GM19455 (cell line): ENCODE results near the gene ASPDH.
"Not testable (repeated sequence)": the region's sequence is repeated elsewhere in the genome, so short reads cannot be mapped to it uniquely, and the experiment has no call there.

Experiments
- ATAC-seq: cut with Tn5 transposase; IDR thresholded peaks from one replicate; pipeline ENCODE4 v1.9.1; 2021; ENCODE audit not compliant: unreplicated experiment

Gene ASPDH

DNA sequence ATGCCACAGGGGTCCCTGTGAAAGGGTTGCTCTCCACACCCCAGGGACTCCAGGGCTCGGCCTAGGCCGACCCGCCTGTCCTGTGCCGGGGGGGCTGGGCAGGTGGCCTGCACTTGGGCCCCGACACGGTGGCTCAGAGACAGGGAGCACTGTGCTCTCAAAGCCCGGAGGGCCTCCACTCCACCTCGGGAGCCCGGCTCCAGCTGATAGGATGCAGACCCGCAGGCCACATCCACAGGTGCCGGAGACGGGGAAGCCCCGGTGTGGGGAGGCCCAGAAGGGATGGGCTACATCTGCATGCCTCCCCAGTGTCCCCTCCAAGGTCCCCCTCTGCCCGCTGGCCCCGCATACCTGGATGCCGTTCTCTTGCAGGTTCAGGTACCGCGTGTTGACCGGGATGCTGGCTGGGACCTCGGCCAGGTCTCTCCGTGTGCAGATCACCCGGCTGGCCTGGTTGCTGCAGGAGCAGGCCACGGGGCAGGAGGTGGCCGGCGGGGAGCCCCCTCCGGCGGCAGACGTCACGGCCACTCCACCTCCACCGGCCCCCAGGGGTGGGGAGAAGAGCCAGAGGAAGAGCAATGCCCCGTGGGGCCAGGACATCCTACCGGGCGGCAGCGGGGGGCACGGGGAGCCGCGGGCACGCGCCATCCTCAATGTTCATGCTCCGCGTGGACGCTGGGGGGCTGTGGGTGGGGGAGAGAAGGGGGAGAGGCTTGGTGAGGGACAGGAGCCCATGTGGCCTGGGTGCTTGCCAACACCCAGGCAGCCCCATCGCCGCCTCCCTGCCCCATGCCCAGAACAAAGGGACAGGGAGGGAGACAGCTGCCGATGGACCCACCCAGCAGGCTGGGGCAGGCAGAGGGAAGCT, 34.7 kb upstream of the ASPDH start:
- ATAC-seq, result no peak

DNA sequence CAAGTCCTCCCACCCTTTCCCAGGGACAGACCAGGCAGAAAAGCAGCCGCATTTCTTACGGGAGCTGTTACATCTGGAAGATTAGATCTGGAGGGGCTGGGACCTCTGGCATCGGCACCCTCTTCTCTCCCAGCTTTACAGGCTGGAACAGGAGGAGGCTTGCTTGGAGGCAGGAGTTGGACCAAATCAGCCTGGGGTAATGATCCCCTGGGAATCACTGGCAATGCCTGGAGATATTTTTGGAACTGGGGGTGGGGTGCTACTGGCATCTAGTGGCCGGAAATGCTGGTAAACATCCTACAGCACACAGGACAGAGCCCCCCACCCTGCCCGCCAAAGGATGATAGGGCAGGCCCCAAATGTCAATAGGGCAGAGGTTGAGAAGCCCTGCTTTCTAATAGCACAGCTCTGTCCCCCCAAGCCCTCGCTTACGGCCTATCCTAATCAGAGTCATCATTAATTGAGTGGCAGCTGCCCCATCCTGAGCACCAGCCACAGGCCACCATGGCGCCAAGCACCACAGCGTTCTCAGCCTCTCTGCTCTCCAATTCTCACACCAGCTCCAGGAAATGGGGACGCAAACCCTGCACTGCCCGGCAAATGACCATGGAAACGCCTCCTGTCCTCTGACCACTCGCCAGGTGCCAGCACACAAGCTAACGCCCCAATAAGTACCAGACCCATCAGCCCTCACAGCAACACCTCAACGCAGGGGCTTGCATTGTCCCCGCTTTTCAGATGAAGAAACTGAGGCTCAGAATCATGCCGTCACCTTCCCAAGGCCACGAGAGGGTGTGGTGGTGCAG, 33.9 kb upstream of the ASPDH start:
- ATAC-seq, result no peak

DNA sequence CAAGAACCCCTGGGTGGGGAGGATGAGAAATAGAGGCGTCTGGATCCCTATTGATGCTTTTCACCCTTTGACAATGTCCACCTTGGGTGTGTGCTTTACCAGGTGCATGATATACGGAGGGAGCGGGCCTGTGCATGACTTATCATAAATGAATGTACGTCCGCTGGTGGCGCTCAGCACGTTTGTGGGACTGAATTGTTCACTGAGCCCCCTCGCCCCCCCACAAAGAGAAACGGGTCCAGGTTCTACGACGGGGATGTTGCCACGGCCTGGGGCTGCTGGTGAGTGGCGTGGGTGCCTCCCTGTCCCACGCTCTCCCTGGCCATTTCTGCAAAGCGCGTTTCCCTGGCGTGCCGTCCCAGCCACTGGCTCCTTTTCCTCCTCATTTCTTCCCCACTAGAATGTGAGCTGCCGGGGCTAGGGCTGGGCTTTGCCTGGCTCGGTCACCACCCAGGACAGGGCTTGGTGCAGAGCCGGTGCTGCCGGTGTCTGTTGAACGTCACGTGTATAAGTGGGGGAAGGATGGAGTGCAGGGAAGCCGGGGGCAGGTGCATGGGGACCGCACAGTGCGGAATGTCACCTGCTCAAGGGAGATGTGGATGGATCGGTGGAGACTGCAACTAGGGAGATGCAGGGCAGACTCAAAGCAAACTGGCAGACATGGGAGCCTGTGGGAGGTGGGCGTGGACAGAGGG, 33.0 kb upstream of the ASPDH start:
- no peak for ATAC-seq

DNA sequence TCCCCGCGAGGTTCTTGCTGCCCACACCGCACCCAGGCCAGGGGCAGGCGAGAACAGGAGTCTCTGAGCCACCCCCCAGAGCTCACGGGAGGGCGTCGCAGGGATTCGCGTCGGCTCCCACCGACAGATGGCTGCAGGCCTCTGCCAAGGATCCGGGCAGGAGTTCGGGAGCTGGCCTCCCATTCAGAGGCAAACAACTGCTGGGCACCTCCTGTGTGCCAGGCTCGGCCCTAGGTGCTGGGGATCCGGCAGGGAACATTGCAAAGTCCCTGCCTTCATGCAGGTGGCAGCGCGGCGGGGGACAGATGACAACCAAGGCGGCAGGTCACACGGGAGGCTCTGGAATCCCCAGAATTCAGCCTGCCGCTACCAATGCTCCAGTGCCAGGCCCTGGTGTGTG, 29.2 kb upstream of the ASPDH start:
- ATAC-seq, result no peak

DNA sequence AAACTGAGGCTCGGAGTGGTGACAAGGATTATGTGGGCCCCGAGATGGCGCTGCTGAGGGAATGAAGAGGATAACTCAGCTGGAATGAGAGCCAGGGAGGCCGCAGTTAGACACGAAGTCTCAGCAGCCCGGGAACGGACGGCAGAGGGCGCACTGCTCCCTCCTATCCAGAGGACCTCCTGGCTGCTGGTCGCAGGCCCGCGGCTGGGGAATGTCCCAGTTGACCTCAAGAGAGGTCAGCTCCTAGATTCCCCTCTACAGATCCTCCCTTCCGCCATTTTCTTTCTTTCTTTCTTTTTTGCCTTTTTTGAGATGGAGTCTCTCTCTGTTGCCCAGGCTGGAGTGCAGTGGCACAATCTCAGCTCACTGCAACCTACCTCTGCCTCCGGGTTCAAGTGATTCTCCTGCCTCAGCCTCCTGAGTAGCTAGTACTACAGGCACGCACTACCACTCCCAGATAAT, 24.1 kb upstream of the ASPDH start:
- ATAC-seq, result no peak

DNA sequence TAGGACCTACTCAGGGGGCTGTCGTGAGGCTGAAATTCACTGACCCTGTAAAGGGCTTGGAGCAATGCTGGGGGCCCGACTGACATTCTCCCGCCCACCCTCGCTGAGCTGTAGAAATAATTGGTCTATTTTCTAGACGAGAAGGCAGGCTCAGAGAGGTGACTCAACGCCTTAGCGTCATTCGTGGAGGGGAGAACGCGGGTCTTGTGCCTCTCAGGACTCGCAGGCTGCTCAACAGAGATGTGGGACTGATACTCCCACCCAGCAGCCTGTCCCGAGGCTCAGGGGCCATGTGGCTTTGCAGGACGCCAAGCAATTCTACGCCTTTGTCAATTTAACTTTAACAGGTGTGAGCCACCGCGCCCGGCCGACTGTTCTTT, 23.6 kb upstream of the ASPDH start:
- ATAC-seq, result no peak

DNA sequence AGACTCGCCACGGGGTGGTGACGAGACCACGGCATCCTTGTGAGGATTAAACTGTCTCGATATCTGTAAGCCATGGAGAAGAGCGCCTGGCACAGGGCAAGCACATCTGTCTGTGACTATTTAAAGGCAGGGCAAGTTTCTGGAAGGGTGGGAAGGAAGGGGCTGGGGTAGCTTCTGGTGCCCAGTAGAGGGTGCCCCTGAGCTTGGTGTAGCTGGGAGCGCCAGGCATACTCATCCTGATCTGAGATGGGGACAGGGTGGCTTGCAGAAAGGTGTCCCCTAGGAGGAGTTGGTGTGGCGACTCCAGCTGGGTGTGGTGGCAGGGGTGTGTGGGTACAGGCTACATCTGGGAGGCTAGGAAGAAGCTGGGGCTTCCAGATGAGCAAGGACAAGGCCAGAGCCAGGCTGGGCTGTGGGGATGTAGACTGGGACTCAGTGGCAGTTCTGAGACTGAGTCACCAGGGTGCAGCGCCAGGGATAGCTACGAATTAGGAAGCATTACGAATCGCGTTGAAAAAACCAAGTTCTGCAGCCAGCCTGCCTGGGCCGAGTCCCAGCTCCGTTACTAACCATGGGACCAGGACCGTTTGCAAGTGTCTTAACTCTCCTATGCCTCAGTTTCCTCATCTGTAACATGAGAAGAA, 23.1 kb upstream of the ASPDH start:
- ATAC-seq, result no peak

DNA sequence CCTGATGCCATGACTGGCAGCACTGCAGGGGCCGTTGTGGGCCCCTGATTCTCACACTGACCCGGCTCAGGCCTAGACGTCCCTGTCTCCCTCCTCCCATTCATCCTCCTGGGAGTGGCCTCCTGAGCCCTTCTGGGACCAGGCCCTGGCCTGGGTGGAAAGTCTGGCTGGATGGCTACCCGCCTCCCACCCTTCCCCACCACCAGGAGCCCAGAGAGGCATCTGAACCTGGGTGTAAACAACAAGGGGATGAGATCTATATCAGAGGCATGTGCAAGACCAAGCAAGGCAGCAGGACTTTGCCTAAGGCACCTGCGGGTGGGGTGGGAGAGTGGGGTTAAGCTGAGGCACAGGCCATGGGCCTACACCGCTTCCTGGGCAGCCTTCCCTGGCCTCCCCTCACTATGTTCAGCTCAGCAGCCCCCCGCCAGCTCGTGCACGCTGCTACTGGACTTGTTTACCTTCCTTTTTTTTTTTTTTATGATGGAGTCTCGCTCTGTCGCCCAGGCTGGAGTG, 22.0 kb upstream of the ASPDH start:
- ATAC-seq, result no peak

DNA sequence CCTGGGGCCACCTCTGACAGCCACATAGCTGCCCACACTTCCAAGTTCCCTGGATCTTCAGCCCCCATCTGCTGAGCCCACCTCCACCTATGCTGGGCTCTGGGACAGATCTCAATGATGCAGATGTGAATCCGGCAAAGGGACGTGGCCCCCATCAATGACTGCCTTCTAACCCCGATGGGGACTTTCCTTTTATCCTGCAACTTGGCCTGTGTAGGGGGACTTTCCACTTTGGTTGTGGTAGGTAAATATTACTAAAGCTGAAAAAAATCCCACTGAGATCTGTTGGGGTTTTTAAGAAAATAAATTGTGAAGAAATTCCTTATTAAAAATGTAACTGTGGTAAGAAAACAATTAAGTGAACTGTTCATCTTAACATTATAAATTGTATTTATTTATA, 20.8 kb upstream of the ASPDH start:
- ATAC-seq, result no peak

DNA sequence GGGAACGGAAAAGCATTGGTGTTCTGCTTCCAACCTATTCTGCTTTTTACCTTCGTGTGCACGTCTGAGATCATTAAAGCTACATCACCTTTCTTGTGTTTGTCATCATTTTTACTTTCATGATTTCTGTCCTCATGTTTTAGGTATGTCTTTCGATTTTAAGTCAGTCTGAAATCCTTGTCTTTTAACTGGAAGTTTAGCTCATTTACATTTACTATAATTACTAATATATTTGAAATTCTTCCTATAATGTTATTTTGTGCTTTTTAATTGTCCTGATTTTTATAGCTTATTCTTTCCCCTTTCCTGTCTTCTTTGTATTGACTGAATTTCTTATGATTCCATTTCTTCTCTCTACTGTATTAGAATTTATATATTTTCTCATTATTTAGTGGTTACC, 19.2 kb upstream of the ASPDH start:
- no peak for ATAC-seq

DNA sequence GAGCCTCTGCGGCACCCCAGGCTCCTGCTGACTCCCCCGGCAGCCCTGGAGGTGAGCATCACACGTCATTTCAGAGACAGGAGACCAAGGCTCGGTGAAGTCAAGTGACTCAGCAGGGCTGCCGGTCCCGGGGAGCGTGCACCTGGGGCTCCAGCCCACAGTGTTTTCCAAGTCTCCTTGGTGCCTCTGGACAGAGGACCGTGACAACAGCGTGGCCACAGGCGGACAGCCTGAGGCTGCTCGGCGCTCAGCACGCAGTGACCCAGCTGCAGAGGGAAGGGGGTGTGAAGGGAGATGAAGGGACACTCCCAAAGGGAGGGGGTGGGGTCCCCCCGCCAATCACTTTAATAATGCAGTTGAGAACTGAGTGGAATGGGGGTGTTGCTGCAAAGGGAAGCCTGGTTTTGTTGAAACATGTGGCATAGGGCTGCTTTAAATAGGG, 17.5 kb upstream of the ASPDH start:
- ATAC-seq, result no peak

DNA sequence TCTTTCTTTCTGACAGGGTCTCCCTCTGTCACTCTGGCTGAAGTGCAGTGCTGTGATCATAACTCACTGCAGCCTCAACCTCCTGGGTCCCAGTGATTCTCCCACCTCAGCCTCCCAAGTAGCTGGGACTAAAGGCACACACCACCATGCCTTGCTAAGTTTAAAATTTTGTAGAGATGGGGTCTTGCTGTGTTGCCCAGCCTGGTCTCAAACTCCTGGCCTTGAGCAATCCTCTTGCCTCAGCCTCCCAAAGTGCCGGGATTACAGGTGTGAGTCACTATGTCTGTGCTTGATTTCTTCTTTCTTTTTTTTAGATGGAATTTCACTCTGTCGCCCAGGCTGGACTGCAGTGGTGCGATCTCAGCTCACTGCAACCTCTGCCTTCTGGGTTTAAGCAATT, 14.3 kb upstream of the ASPDH start:
- not testable (repeated sequence) for ATAC-seq

DNA sequence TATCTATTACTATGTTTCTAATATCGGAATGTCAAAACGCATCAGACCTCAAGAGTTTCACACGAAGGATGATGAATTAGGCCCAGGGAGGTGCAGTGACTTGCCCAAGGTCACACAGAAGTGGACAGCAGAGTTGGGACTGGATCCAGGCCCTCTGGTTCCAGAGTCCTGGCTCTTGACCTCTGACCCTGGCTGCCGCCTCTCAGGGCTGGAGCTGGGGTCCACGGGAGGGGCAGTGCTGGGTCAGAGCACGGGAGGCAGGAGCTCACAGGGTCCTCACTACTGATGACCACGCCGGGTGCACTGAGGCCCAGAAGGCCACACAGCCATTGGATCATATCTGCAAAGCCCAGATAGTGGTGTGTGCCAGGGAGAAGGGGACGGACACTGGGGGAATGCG, 9.2 kb upstream of the ASPDH start:
- no peak for ATAC-seq

DNA sequence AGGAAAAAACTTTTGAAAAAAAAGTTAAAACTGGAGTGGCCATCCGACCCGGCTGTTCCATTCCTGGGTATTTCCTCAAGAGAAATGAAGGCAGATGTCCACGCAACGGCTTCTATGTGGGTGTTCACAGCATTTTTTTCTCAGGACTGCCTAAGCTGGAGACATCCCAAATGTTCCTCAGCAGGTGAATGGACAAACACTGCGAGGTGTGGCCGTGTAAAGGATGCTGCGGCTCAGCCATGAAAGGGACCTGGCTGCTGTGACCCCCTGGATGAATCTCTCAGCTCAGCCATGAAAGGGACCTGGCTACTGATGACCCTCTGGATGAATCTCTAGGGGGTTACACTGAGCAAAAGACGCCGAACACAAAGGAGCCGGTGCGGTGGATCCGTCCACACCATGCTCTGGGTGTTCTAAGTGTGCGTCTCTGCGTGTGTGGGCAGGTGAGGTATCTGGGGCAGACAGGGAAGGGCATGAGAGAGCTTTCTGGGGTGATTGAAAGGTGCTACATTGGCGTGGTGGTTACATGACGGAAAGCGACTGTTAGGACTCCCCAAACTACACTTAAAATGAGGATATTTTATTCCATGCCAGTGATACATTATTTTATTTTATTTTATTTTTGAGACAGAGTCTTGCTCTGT, 7.2 kb upstream of the ASPDH start:
- ATAC-seq, result no peak

DNA sequence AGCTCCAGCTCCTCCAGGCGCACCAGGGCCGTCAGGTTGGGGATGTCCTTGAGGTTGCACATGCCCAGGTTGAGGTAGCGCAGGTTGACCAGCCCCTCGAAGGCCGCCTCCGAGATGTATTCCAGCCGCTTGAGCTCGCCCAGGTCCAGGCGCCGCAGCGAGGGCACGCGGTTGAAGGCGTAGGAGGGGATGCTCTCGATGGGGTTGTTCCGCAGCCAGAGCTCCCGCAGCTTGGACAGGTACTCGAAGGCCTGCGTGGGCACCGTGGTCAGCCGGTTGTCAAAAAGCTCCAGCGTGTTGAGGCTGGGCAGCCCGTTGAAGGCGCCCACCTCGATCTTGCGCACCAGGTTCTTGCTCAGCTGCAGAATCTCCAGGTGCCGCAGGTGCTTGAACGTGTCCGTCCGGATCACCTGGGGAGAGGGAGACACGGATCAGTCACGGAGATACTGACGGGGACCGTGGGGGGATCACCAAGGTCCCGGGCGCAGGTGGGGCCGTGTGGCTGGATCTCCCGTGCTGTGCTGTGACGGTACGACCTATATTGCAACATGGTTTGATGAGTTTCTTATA, 5.4 kb upstream of the ASPDH start:
- no peak for ATAC-seq

DNA sequence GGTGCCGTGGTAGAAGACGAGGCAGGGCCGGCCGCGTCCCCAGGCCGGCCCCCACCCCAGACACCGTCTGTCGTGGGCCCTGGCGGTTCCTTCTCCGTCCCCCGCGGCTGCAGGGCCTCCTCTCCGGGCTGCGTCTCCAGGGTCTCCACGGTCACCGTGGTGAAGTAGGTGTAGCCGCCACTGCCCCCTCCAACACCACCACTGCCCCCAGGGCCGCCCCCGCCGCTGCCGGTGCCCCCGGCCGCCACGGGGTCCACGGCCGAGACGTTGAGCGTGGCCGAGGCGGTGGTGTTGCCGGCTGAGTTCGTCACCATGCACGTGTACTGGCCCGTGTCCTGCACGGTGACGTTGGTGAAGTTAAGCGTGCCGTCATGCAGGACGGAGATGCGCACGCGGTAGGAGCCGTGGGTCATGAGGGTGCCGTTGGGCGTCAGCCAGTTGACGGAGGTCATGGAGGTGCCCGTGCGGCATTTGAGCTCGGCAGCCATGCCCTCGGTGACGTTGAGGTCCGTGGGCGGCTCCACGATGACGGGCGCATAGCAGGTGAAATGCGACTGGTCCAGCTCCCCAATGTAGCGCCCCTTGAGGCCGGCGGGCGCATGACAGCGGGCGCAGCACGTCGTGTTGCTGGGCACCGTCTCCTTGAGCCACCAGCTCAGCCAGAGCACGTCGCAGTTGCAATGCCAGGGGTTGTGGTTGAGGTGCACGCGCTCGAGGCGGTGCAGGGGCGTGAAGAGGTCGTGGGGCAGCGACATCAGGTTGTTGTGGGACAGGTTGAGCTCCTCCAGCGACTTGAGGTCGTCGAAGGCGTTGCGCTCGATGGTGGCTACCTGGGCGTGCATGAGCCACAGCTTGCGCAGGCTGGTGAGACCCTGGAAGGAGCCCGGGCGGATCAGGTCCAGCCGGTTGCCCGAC, 4.6 kb upstream of the ASPDH start:
- ATAC-seq, result no peak

DNA sequence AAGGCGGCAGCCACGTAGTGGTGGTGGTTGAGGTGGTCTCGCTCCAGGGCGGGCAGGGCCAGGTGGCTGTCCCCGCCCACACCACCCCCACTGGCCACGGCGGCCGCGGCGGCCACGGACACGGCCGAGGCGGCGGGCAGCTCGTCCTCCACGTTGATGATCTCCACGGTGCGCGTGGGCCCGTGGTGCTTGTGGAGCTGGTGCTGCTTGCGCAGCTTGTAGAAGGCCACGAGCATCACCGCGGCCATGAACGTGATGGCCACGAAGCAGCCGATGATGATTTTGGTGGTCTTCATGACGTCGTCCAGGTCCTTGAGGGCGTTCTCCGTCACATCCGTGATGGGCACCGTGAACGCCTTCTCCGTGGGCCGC, 4.0 kb upstream of the ASPDH start:
- ATAC-seq, result no peak

DNA sequence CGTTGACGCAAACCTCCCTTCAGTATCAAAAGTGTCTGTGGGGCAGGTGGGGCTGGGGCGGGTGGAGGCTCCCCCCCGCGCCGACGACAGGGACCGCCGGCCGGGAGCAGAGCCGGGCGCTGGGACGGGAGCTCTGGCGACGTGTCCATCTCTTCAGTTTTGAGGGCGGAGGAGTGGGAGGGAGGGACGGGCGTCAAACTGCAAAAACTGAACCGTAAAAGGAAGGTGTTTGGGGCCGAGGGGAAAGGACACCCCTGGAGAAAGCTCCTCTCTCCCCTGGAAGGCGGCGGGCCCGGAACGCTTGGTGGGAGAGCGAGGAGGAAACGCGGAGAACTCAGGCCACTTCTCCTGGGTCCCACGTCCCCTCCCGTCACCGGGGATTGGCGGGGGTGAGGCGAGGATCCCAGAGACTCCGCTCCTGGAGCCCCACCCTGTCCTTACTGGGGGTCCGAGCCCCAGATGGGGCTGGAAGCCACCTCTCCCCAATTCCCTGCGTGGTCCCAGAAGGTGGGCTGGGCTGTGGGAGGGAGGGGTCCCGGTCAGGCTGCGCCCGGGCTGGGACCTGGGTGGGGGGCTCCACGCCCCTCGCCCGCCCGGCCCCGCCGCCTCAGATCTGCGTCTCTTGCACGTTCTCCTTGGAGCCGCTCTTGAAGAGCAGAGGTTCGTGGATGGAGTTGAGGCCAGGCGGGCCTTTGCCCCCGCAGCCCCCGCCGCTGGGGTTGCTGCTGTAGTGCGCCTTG, 3.4 kb upstream of the ASPDH start:
- no peak for ATAC-seq
